Measurements from ENCODE around the gene DPYSL3.

Gene DPYSL3

GRCh38 chr5:147393874-147394672 lies 115.8 kb downstream of the DPYSL3 start:
- no peak overlapping the region for H3K4me3 ChIP-seq
- no peak overlapping the region for H3K27ac ChIP-seq
- H3K9me3 ChIP-seq (ENCODE audit: low read depth, low read length): no peaks in the 10 kb centered on the region
- no peak for DNase-seq (ENCODE audit: low read depth, low spot score)
- H3K9ac ChIP-seq (ENCODE audit: insufficient read length): no peak overlapping the region
- TF ChIP-seq POLR2AphosphoS5 (IDR thresholded peaks at IDR 0.05; ENCODE audit: borderline replicate concordance, low read depth, low read length): no peak
- TF ChIP-seq EZH2 (IDR thresholded peaks at IDR 0.05): no peak
- no peak for TF ChIP-seq FOXP2 (optimal IDR thresholded peaks at IDR 0.05; ENCODE audit: control extremely low read depth, extremely low read length, insufficient read depth)
- H3K36me3 ChIP-seq (ENCODE audit: insufficient read depth, low read length): peaks cover 24% of the 10 kb centered on the region

GRCh38 chr5:147391781-147392180 lies 118.1 kb downstream of the DPYSL3 start:
- Histone ChIP-seq H3K9ac (ENCODE audit: insufficient read length) (no peak overlapping the region), H3K27ac (no peak overlapping the region), H3K9me3 (ENCODE audit: low read depth, low read length) (no peaks in the 10 kb centered on the region), H3K4me3 (no peak overlapping the region), H3K36me3 (ENCODE audit: insufficient read depth, low read length) (peaks cover 9% of the 10 kb centered on the region; the same call in 1 of the 2 replicates)
- TF ChIP-seq FOXP2 (optimal IDR thresholded peaks at IDR 0.05; ENCODE audit: control extremely low read depth, extremely low read length, insufficient read depth) (no peak), EZH2 (IDR thresholded peaks at IDR 0.05) (no peak), POLR2AphosphoS5 (IDR thresholded peaks at IDR 0.05; ENCODE audit: borderline replicate concordance, low read depth, low read length) (no peak)
- no peak for DNase-seq (ENCODE audit: low read depth, low spot score)

GRCh38 chr5:147390654-147391225 lies 119.1 kb downstream of the DPYSL3 start:
- Histone ChIP-seq H3K27ac (no peak overlapping the region), H3K9ac (ENCODE audit: insufficient read length) (no peak overlapping the region), H3K4me3 (no peak overlapping the region), H3K36me3 (ENCODE audit: insufficient read depth, low read length) (peaks cover 2% of the 10 kb centered on the region; the same call in 1 of the 2 replicates), H3K9me3 (ENCODE audit: low read depth, low read length) (no peaks in the 10 kb centered on the region)
- no peak for TF ChIP-seq POLR2AphosphoS5 (IDR thresholded peaks at IDR 0.05; ENCODE audit: borderline replicate concordance, low read depth, low read length)
- no peak for TF ChIP-seq EZH2 (IDR thresholded peaks at IDR 0.05)
- TF ChIP-seq FOXP2 (optimal IDR thresholded peaks at IDR 0.05; ENCODE audit: control extremely low read depth, extremely low read length, insufficient read depth): no peak
- no peak for DNase-seq (ENCODE audit: low read depth, low spot score)

GRCh38 chr5:147388184-147389108 lies 121.4 kb downstream of the DPYSL3 start:
- Histone ChIP-seq H3K9ac (ENCODE audit: insufficient read length) (no peak overlapping the region), H3K36me3 (ENCODE audit: insufficient read depth, low read length) (no peaks in the 10 kb centered on the region), H3K27ac (no peak overlapping the region), H3K4me3 (no peak overlapping the region), H3K9me3 (ENCODE audit: low read depth, low read length) (no peaks in the 10 kb centered on the region)
- TF ChIP-seq FOXP2 (optimal IDR thresholded peaks at IDR 0.05; ENCODE audit: control extremely low read depth, extremely low read length, insufficient read depth) (no peak), EZH2 (IDR thresholded peaks at IDR 0.05) (no peak), POLR2AphosphoS5 (IDR thresholded peaks at IDR 0.05; ENCODE audit: borderline replicate concordance, low read depth, low read length) (no peak)
- no peak for DNase-seq (ENCODE audit: low read depth, low spot score)

- no peak overlapping the region for H3K9ac ChIP-seq (ENCODE audit: insufficient read length)
- no peak overlapping the region for H3K4me3 ChIP-seq
- no peak for TF ChIP-seq EZH2 (IDR thresholded peaks at IDR 0.05)
- TF ChIP-seq POLR2AphosphoS5 (IDR thresholded peaks at IDR 0.05; ENCODE audit: borderline replicate concordance, low read depth, low read length): no peak
- no peak for TF ChIP-seq FOXP2 (optimal IDR thresholded peaks at IDR 0.05; ENCODE audit: control extremely low read depth, extremely low read length, insufficient read depth)
- no peak overlapping the region for H3K27ac ChIP-seq
- H3K36me3 ChIP-seq (ENCODE audit: insufficient read depth, low read length): no peaks in the 10 kb centered on the region
- no peaks in the 10 kb centered on the region for H3K9me3 ChIP-seq (ENCODE audit: low read depth, low read length)
- no peak for DNase-seq (ENCODE audit: low read depth, low spot score)
Observed at GRCh38 chr5:147387109-147387508, 122.8 kb downstream of the DPYSL3 start.

- no peaks in the 10 kb centered on the region for H3K9me3 ChIP-seq (ENCODE audit: low read depth, low read length)
- no peak overlapping the region for H3K27ac ChIP-seq
- no peak overlapping the region for H3K9ac ChIP-seq (ENCODE audit: insufficient read length)
- no peak overlapping the region for H3K4me3 ChIP-seq
- DNase-seq (ENCODE audit: low read depth, low spot score): no peak
- no peaks in the 10 kb centered on the region for H3K36me3 ChIP-seq (ENCODE audit: insufficient read depth, low read length)
- no peak for TF ChIP-seq EZH2 (IDR thresholded peaks at IDR 0.05)
Observed at GRCh38 chr5:147384346-147385193, 125.3 kb downstream of the DPYSL3 start.

GRCh38 chr5:147382776-147383175 lies 127.1 kb downstream of the DPYSL3 start:
- DNase-seq (ENCODE audit: low read depth, low spot score): no peak
- Histone ChIP-seq H3K27ac (no peak overlapping the region), H3K9ac (ENCODE audit: insufficient read length) (no peak overlapping the region), H3K9me3 (ENCODE audit: low read depth, low read length) (no peaks in the 10 kb centered on the region), H3K4me3 (no peak overlapping the region), H3K36me3 (ENCODE audit: insufficient read depth, low read length) (no peaks in the 10 kb centered on the region)
- TF ChIP-seq POLR2AphosphoS5 (IDR thresholded peaks at IDR 0.05; ENCODE audit: borderline replicate concordance, low read depth, low read length) (no peak), FOXP2 (optimal IDR thresholded peaks at IDR 0.05; ENCODE audit: control extremely low read depth, extremely low read length, insufficient read depth) (no peak), EZH2 (IDR thresholded peaks at IDR 0.05) (no peak)

All from SK-N-MC (cell line).